Adrenal gland (tissue), 12 donors: Measurements from ENCODE around the gene CDCA4. TPM values are rescaled to one million over a fixed set of nuclear protein-coding genes. Genes with fewer than 3 reads are reported as not detected.
A peak's percentile ranks its signal among the peaks of the same experiment; 100 is the strongest.

Experiments used
- DNase-seq, 7 donors: peaks; one replicate each; pipeline ENCODE4 v3.0.0-alpha.2; 2019 to 2020
- H3K27ac ChIP-seq, 5 donors: fragments of 200-600 bp; sonication (generic) in 4 of 5; 1 replicate in 3 of 5; 2 replicates in 2 of 5; pipeline versions ENCODE4 v1.5.1 to v1.8.0; 2016 to 2020; ENCODE audit warnings: mild to moderate bottlenecking in 1 of 5
- H3K27me3 ChIP-seq: fragments of 200-600 bp; 2 replicates; pipeline ENCODE4 v1.8.0; 2021
- H3K36me3 ChIP-seq, 2 donors: fragments of 200-600 bp; replicated peaks in 1 of 2; 1 replicate in 1 of 2; 2 replicates in 1 of 2; pipeline versions ENCODE4 v1.5.1 to v1.8.0; 2018 to 2022
- H3K4me1 ChIP-seq, 2 donors: fragments of 200-600 bp; replicated peaks in 1 of 2; 1 replicate in 1 of 2; 2 replicates in 1 of 2; pipeline versions ENCODE4 v1.5.1 to v1.8.0; 2018 to 2021
- H3K4me3 ChIP-seq, 4 donors: fragments of 200-600 bp; sonication (generic) in 3 of 4; one replicate each; pipeline ENCODE4 v1.5.1; 2016 to 2018
- H3K9me3 ChIP-seq, 3 donors: fragments of 200-600 bp; sonication (generic) in 1 of 3; replicated peaks in 1 of 3; 1 replicate in 2 of 3; 2 replicates in 1 of 3; pipeline versions ENCODE4 v1.5.1 to v1.8.0; 2016 to 2021
- CTCF ChIP-seq, 6 experiments: fragments of 450-650 bp in 4 of 6; fragments of 200-600 bp in 2 of 6; sonication (generic) in 1 of 6; IDR thresholded peaks; 1 replicate in 5 of 6; 2 replicates in 1 of 6; pipeline versions ENCODE4 v1.5.1 to v1.8.0; 2016 to 2021; ENCODE audit warnings: antibody characterized with exemption in 6 of 6, mild to moderate bottlenecking in 2 of 6, moderate library complexity in 1 of 6
- POLR2A ChIP-seq, 2 donors: fragments of 450-650 bp; IDR thresholded peaks; one replicate each; pipeline ENCODE4 v1.6.1; 2017; ENCODE audit warnings: antibody characterized with exemption in 2 of 2, mild to moderate bottlenecking in 2 of 2, moderate library complexity in 1 of 2
- WGBS, 4 donors: extraction: QIAGEN DNeasy Blood & Tissue Kit in 2 of 4; methylation state at CpG; one replicate each; pipeline versions ENCODE4 v1.1.5 to v1.1.7; 2013 to 2017; 5-methylcytosine and 5-hydroxymethylcytosine counted together
- intact Hi-C, 2 donors: fragments of 100-400 bp; cut with DNase I; formaldehyde crosslinking; loops; one replicate each; pipeline versions ENCODE4 v1.14.1 to v1.15.0; 2022 to 2023
- polyA plus RNA-seq, 3 donors: library from polyadenylated mRNA; stranded (reverse); fragments of 200-250 nt in 2 of 3; fragments of 350-450 nt in 1 of 3; fragmentation: Illumina TruSeq in 1 of 3; extraction: RNeasy Lipid Tissue Mini Kit (QIAGEN cat#74804) in 1 of 3; gene quantifications; one replicate each; pipeline ENCODE4 v1.2.3, GENCODE V29; 2013 to 2014
- total RNA-seq, 9 donors: library from RNA; depleted of rRNA in 4 of 9; stranded (reverse); fragments of >200 nt in 4 of 9; fragments of 120-200 nt in 1 of 9; fragmentation: NEBNext Ultra II Directional in 1 of 9; extraction: Animal tissue kit (Norgen Biotek cat#: 25700) in 1 of 9; gene quantifications; one replicate each; pipeline versions ENCODE4 v1.1.0 to v1.2.4, GENCODE V29; 2013 to 2023
- donor health status: healthy with polysubstance abuse.
- donor health status: Bipolar disorder and iron deficiency.
- donor health status: DM: yes; HTN: yes; CAD: no.
- donor health status: DM: no; HTN: no; CAD: no.
- donor health status: DM: no; HTN: no; CAD: no.
- donor health status: DM: yes; HTN: yes; CAD: no.

CDCA4 gene
- total and polyA plus RNA-seq, 12 donors = 0.66 to 10.5 (median 4.1) TPM

- Histone ChIP-seq H3K36me3 (no peaks in the 10 kb centered on the region), H3K27me3 (peaks cover 19% of the 10 kb centered on the region), H3K4me1 (peaks cover 7 to 28% of the 10 kb centered on the region in 2 donors), H3K9me3 (no peaks in the 10 kb centered on the region), H3K27ac (no peak overlapping the region), H3K4me3 (no peak overlapping the region)
- TF ChIP-seq CTCF (IDR thresholded peaks at IDR 0.05) = peak in 3 of 6 experiments; percentile 8 to 40 (median 26)
- TF ChIP-seq POLR2A (IDR thresholded peaks at IDR 0.05) = no peak
- intact Hi-C loops = no loop called here
- WGBS, 4 donors = 34 to 57% (median 39%) methylated on average over 8 to 21 of the region's 21 CpGs
- DNase-seq = peak; percentile 49 to 83 (median 77)
Measured at GRCh38 chr14:104968541-104969401, 52.1 kb downstream of the CDCA4 start.

GRCh38 chr14:104968153-104968527, 52.7 kb downstream of the CDCA4 start:
- H3K27me3 ChIP-seq = peaks cover 19% of the 10 kb centered on the region
- DNase-seq = peak in 5 of 7 donors; percentile 43 to 62 (median 51)
- H3K36me3 ChIP-seq = no peaks in the 10 kb centered on the region
- no peaks in the 10 kb centered on the region for H3K9me3 ChIP-seq
- no peak for TF ChIP-seq POLR2A (IDR thresholded peaks at IDR 0.05)
- TF ChIP-seq CTCF (IDR thresholded peaks at IDR 0.05) = no peak
- H3K27ac ChIP-seq = peak overlapping the region in 1 of 5 donors; percentile 22
- H3K4me1 ChIP-seq = peaks cover under 1 to 23% of the 10 kb centered on the region in 2 donors
- intact Hi-C loops = no loop called here
- H3K4me3 ChIP-seq = peak overlapping the region in 1 of 4 donors; percentile 42
- WGBS, 4 donors = 10 to 25% (median 17%) methylated on average over 4 to 12 of the region's 12 CpGs

GRCh38 chr14:104967386-104968152, 53.3 kb downstream of the CDCA4 start:
- H3K4me1 ChIP-seq = peaks cover 0 to 18% of the 10 kb centered on the region in 2 donors
- peak in 1 of 7 donors; percentile 14 for DNase-seq
- H3K27me3 ChIP-seq = peaks cover 19% of the 10 kb centered on the region
- intact Hi-C loops = no loop called here
- TF ChIP-seq CTCF (IDR thresholded peaks at IDR 0.05) (no peak), POLR2A (IDR thresholded peaks at IDR 0.05) (no peak)
- peak overlapping the region in 1 of 5 donors; percentile 22 for H3K27ac ChIP-seq
- H3K9me3 ChIP-seq = no peaks in the 10 kb centered on the region
- peak overlapping the region in 1 of 4 donors; percentile 42 for H3K4me3 ChIP-seq
- H3K36me3 ChIP-seq = no peaks in the 10 kb centered on the region
- WGBS, 4 donors = 7 to 12% (median 8%) methylated on average over 4 to 36 of the region's 36 CpGs

GRCh38 chr14:104966981-104967385, 53.9 kb downstream of the CDCA4 start:
- peak in 1 of 7 donors; percentile 14 for DNase-seq
- no peaks in the 10 kb centered on the region for H3K9me3 ChIP-seq
- peaks cover 0 to 17% of the 10 kb centered on the region in 2 donors for H3K4me1 ChIP-seq
- H3K4me3 ChIP-seq = no peak overlapping the region
- H3K36me3 ChIP-seq = no peaks in the 10 kb centered on the region
- intact Hi-C loops = no loop called here
- H3K27ac ChIP-seq = peak overlapping the region in 1 of 5 donors; percentile 20
- TF ChIP-seq CTCF (IDR thresholded peaks at IDR 0.05) = no peak
- no peak for TF ChIP-seq POLR2A (IDR thresholded peaks at IDR 0.05)
- peaks cover 19% of the 10 kb centered on the region for H3K27me3 ChIP-seq
- WGBS, 4 donors = 23 to 67% (median 42%) methylated on average over 1 to 8 of the region's 8 CpGs
